HPDE6-E6E7 (cell line): Measurements from ENCODE around the gene PDZD2.
"Not testable (repeated sequence)": the region's sequence is repeated elsewhere in the genome, so short reads cannot be mapped to it uniquely, and the experiment has no call there.

Experiments used
- DNase-seq: peaks from one replicate; pipeline ENCODE4 v3.0.0; 2011; ENCODE audit warnings: missing footprints; ENCODE audit errors: extremely low spot score

Gene PDZD2

GRCh38 chr5:32100230-32100629 lies 461.3 kb downstream of the PDZD2 start:
- DNase-seq, result no peak

- DNase-seq, result no peak
These were observed 461.9 kb downstream of the PDZD2 start for GRCh38 chr5:32100691-32101302.

GRCh38 chr5:32102254-32102986 lies 463.5 kb downstream of the PDZD2 start:
- DNase-seq, result no peak

- no peak for DNase-seq
These were observed 464.6 kb downstream of the PDZD2 start for GRCh38 chr5:32103521-32103920.

- DNase-seq, result no peak
These were observed 468.4 kb downstream of the PDZD2 start for GRCh38 chr5:32107291-32107690.

- DNase-seq, result no peak
These were observed 469.2 kb downstream of the PDZD2 start for GRCh38 chr5:32108167-32108566.

GRCh38 chr5:32109236-32109635 lies 470.3 kb downstream of the PDZD2 start:
- no peak for DNase-seq

GRCh38 chr5:32110111-32110696 lies 471.3 kb downstream of the PDZD2 start:
- no peak for DNase-seq

GRCh38 chr5:32115985-32116384 lies 477.1 kb downstream of the PDZD2 start:
- no peak for DNase-seq

- no peak for DNase-seq
These were observed 477.8 kb downstream of the PDZD2 start for GRCh38 chr5:32116574-32117313.

GRCh38 chr5:32118922-32119321 lies 480.0 kb downstream of the PDZD2 start:
- not testable (repeated sequence) for DNase-seq

- DNase-seq, result no peak
These were observed 484.3 kb downstream of the PDZD2 start for GRCh38 chr5:32123058-32123805.

- DNase-seq, result no peak
These were observed 485.2 kb downstream of the PDZD2 start for GRCh38 chr5:32123889-32124676.

GRCh38 chr5:32126691-32127090 lies 487.8 kb downstream of the PDZD2 start:
- DNase-seq, result no peak

GRCh38 chr5:32127711-32128110 lies 488.8 kb downstream of the PDZD2 start:
- DNase-seq, result no peak

- no peak for DNase-seq
These were observed 490.2 kb downstream of the PDZD2 start for GRCh38 chr5:32129074-32129598.

- no peak for DNase-seq
These were observed 491.9 kb downstream of the PDZD2 start for GRCh38 chr5:32130865-32131264.

- DNase-seq, result no peak
These were observed 492.7 kb downstream of the PDZD2 start for GRCh38 chr5:32131604-32132003.

- DNase-seq, result no peak
These were observed 493.8 kb downstream of the PDZD2 start for GRCh38 chr5:32132757-32133156.

- no peak for DNase-seq
These were observed 496.2 kb downstream of the PDZD2 start for GRCh38 chr5:32135086-32135485.

GRCh38 chr5:32136342-32136741 lies 497.4 kb downstream of the PDZD2 start:
- no peak for DNase-seq
